Subcutaneous adipose tissue (tissue), 4 donors: ENCODE measurements around the gene SPAG4. TPM values are rescaled to one million over a fixed set of nuclear protein-coding genes. Genes with fewer than 3 reads are reported as not detected.

ENCODE experiments used
- CTCF ChIP-seq: fragments of 450-650 bp; IDR thresholded peaks from one replicate; pipeline ENCODE4 v1.5.1; 2016; ENCODE audit warnings: low read depth, mild to moderate bottlenecking, control low read depth, antibody characterized with exemption, moderate library complexity
- total RNA-seq, 4 donors: library from RNA; depleted of rRNA; stranded (reverse); fragments of >200 nt; gene quantifications; one replicate each; pipeline ENCODE4 v1.1.0, GENCODE V29; 2016

Gene SPAG4
- total RNA-seq, 4 donors from 2014 or later, result 1.7 to 3.3 (median 2.4) TPM; not detected in 1

GRCh38 chr20:35579196-35579595 is 36.4 kb upstream of the SPAG4 start:
- TF ChIP-seq CTCF, result no peak

- no peak for TF ChIP-seq CTCF
These were observed 33.5 kb upstream of the SPAG4 start for GRCh38 chr20:35582131-35582530.

GRCh38 chr20:35582741-35583404 is 32.8 kb upstream of the SPAG4 start:
- no peak for TF ChIP-seq CTCF

GRCh38 chr20:35583636-35584560 is 31.7 kb upstream of the SPAG4 start:
- no peak for TF ChIP-seq CTCF

GRCh38 chr20:35586751-35587425 is 28.7 kb upstream of the SPAG4 start:
- TF ChIP-seq CTCF, result no peak

- TF ChIP-seq CTCF, result no peak
These were observed 28.2 kb upstream of the SPAG4 start for GRCh38 chr20:35587436-35587835.

GRCh38 chr20:35588397-35588796 is 27.2 kb upstream of the SPAG4 start:
- no peak for TF ChIP-seq CTCF
